A549 (cell line): ENCODE results near the gene UBAC1. TPM values are rescaled to one million over a fixed set of nuclear protein-coding genes. Genes with fewer than 3 reads are reported as not detected.
"Not testable (repeated sequence)": the region's sequence is repeated elsewhere in the genome, so short reads cannot be mapped to it uniquely, and the experiment has no call there.

ENCODE experiments used
- ATAC-seq, 2 experiments: fragments of 200-7000 bp in 1 of 2; fragments of >200 bp in 1 of 2; cut with Nextera tagmentation in 1 of 2; cut with Tn5 transposase in 1 of 2; 3 replicates each; pipeline versions ENCODE4 v1.8.0 to v1.9.1; 2018 to 2020; ENCODE audit warnings: mild to moderate bottlenecking in 1 of 2, moderate library complexity in 1 of 2
- CTCF ChIA-PET: fragments of 300-600 bp; sonication (Branson Sonifier 250); formaldehyde crosslinking; extraction: SDS; loops from one replicate; lab custom pipeline; 2021; ENCODE audit warnings: antibody characterized with exemption, inconsistent platforms; lab: Yijun Ruan, JAX
- POLR2A ChIA-PET: fragments of 350-600 bp; formaldehyde crosslinking; extraction: SDS; loops from one replicate; lab custom pipeline; 2021; ENCODE audit warnings: antibody characterized with exemption, inconsistent platforms; lab: Yijun Ruan, JAX
- DNase-seq, 2 experiments: peaks; one replicate each; pipeline versions ENCODE4 v3.0.0 to v3.0.0-alpha.2; 2011 to 2016; ENCODE audit warnings: low read depth in 1 of 2, low spot score in 1 of 2
- FAIRE-seq: peaks from 2 replicates; lab custom pipeline; 2011; peaks lifted over from hg19 to GRCh38; lab: Jason Lieb, UNC
- H3K27ac ChIP-seq, 2 experiments: fragments of >200 bp; sonication (Bioruptor Twin); formaldehyde crosslinking; 3 replicates each; pipeline ENCODE4 v1.5.1; 2016 to 2017
- H3K4me1 ChIP-seq: fragments of >200 bp; sonication (Bioruptor Twin); formaldehyde crosslinking; 3 replicates; pipeline ENCODE4 v1.6.1; 2016
- H3K4me2 ChIP-seq: fragments of >200 bp; sonication (Bioruptor Twin); formaldehyde crosslinking; 3 replicates; pipeline ENCODE4 v1.6.1; 2016
- H3K4me3 ChIP-seq: fragments of >200 bp; sonication (Bioruptor Twin); formaldehyde crosslinking; 3 replicates; pipeline ENCODE4 v1.5.1; 2016
- H3K9me3 ChIP-seq: fragments of >200 bp; sonication (Bioruptor Twin); formaldehyde crosslinking; 3 replicates; pipeline ENCODE4 v1.6.1; 2016
- CBX8 ChIP-seq: fragments of 200-600 bp; sonication (generic); IDR thresholded peaks from 2 replicates; pipeline ENCODE4 v1.6.1; 2016
- CEBPB ChIP-seq, 2 experiments: fragments of >200 bp in 1 of 2; sonication (Bioruptor Twin) in 1 of 2; formaldehyde crosslinking in 1 of 2; IDR thresholded peaks; 2 replicates each; pipeline ENCODE4 v1.6.1; 2012 to 2016
- CTCF ChIP-seq: fragments of >200 bp; sonication (Bioruptor Twin); formaldehyde crosslinking; IDR thresholded peaks from 3 replicates; pipeline ENCODE4 v1.5.1; 2016
- EHMT2 ChIP-seq: fragments of 200-600 bp; sonication (generic); IDR thresholded peaks from 2 replicates; pipeline ENCODE4 v1.6.1; 2016; ENCODE audit warnings: antibody characterized with exemption, low read depth, mild to moderate bottlenecking, moderate library complexity
- GATA3 ChIP-seq: IDR thresholded peaks from 2 replicates; pipeline ENCODE4 v1.6.1; 2012; ENCODE audit warnings: borderline replicate concordance
- HOXA7 ChIP-seq: fragments of 250-450 bp; sonication (Bioruptor Pico); IDR thresholded peaks from 2 replicates; pipeline ENCODE4 v1.5.0; 2020; ENCODE audit warnings: mild to moderate bottlenecking, moderate library complexity
- HOXB13 ChIP-seq: fragments of 250-450 bp; sonication (Bioruptor Pico); IDR thresholded peaks from 2 replicates; pipeline ENCODE4 v1.5.0; 2020; ENCODE audit warnings: low read depth, mild to moderate bottlenecking, moderate library complexity
- HOXB5 ChIP-seq: fragments of 250-450 bp; sonication (Bioruptor Pico); IDR thresholded peaks from 2 replicates; pipeline ENCODE4 v1.5.0; 2020; ENCODE audit warnings: mild to moderate bottlenecking, moderate library complexity
- JUN ChIP-seq, 2 experiments: fragments of >200 bp; sonication (Bioruptor Twin); formaldehyde crosslinking; IDR thresholded peaks; 2 replicates in 1 of 2; 3 replicates in 1 of 2; pipeline ENCODE4 v1.6.1; 2016 to 2017
- JUNB ChIP-seq: fragments of >200 bp; sonication (Bioruptor Twin); formaldehyde crosslinking; IDR thresholded peaks from 2 replicates; pipeline ENCODE4 v1.6.1; 2016
- KDM5A ChIP-seq: fragments of 200-600 bp; sonication (generic); IDR thresholded peaks from 2 replicates; pipeline ENCODE4 v1.6.1; 2016; ENCODE audit warnings: antibody characterized with exemption, mild to moderate bottlenecking
- MAFK ChIP-seq: fragments of 450-650 bp; IDR thresholded peaks from 2 replicates; pipeline ENCODE4 v1.6.1; 2014; ENCODE audit not compliant: partially characterized antibody
- MAX ChIP-seq: IDR thresholded peaks from 2 replicates; pipeline ENCODE4 v1.6.1; 2012
- POLR2A ChIP-seq: IDR thresholded peaks from 2 replicates; pipeline ENCODE4 v1.6.1; 2012; ENCODE audit warnings: mild to moderate bottlenecking, low read length
- RCOR1 ChIP-seq: fragments of 150-350 bp; IDR thresholded peaks from 2 replicates; pipeline ENCODE4 v1.6.1; 2014; ENCODE audit warnings: antibody characterized with exemption, low read length, low read depth
- SMC3 ChIP-seq: fragments of >200 bp; sonication (Bioruptor Twin); formaldehyde crosslinking; IDR thresholded peaks from 3 replicates; pipeline ENCODE4 v1.6.1; 2018; ENCODE audit warnings: inconsistent platforms
- ZFP36 ChIP-seq: fragments of 450-650 bp; IDR thresholded peaks from 2 replicates; pipeline ENCODE4 v1.6.1; 2014; ENCODE audit warnings: borderline replicate concordance; ENCODE audit not compliant: partially characterized antibody
- ZNF302 ChIP-seq: fragments of 250-450 bp; sonication (Bioruptor Pico); IDR thresholded peaks from 2 replicates; pipeline ENCODE4 v1.9.0; 2021; ENCODE audit warnings: inconsistent platforms, mild to moderate bottlenecking, moderate library complexity
- ZSCAN20 ChIP-seq: fragments of 250-450 bp; sonication (Bioruptor Pico); IDR thresholded peaks from 2 replicates; pipeline ENCODE4 v1.8.0; 2022; ENCODE audit warnings: mild to moderate bottlenecking, moderate library complexity
- WGBS: methylation state at CpG from one replicate; pipeline ENCODE4 v1.1.6; 2017; ENCODE audit errors: missing lambda C conversion rate; 5-methylcytosine and 5-hydroxymethylcytosine counted together
- polyA plus RNA-seq, 4 experiments: library from polyadenylated mRNA; depleted of rRNA in 3 of 4; stranded (reverse); fragments of >200 nt; fragmentation: RNase III in 1 of 4; extraction: RNeasy Plus Mini Kit Qiagen cat#74134 plus additional on column Dnase treatment in 1 of 4; gene quantifications; 2 replicates in 3 of 4; 3 replicates in 1 of 4; pipeline ENCODE4 v1.2.3, GENCODE V29; 2011 to 2017
- TF ChIP-seq, protein P1 (sequence below): fragments of 150-350 bp; IDR thresholded peaks from 2 replicates; pipeline ENCODE4 v1.6.1; 2014; ENCODE audit warnings: low read depth, mild to moderate bottlenecking, low read length
- TF ChIP-seq, protein P2 (sequence below): fragments of >200 bp; sonication (Bioruptor Twin); formaldehyde crosslinking; IDR thresholded peaks from 3 replicates; pipeline ENCODE4 v1.6.1; 2016
- TF ChIP-seq, protein P3 (sequence below): fragments of >200 bp; sonication (Bioruptor Twin); formaldehyde crosslinking; IDR thresholded peaks from 2 replicates; pipeline ENCODE4 v1.6.1; 2016

UBAC1 gene
- polyA plus RNA-seq, 2 of the 4 experiments (the other 2 are of a cell fraction) = 30.8 to 37.6 TPM

DNA sequence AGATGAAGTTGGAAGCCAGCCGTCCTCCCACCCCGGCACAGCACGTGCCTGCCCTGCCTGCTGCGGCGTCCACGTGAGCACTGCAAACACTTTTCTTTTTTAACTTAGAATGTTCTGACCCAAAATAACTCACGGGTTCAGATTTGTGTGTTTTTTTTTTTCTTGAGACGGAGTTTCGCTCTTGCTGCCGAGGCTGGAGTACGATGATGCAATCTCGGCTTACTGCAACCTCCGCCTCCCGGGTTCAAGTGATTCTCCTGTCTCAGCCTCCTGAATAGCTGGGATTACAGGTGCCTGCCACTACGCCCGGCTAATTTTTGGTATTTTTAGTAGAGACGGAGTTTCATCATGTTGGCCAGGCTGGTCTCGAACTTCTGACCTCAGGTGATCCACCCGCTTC is 14.1 kb downstream of the UBAC1 start:
- H3K4me3 ChIP-seq, FAIRE-seq, ATAC-seq, H3K4me2 ChIP-seq, POLR2A ChIA-PET, DNase-seq, H3K9me3 ChIP-seq, H3K27ac ChIP-seq, H3K4me1 ChIP-seq: not testable (repeated sequence)
- CTCF ChIA-PET = interaction anchor here (0.7 to 2.2 kb wide), 5 partner anchors 11 to 175 kb away, joined by 3 to 9 read pairs (median 4); no protein-coding TSS in a partner anchor
- WGBS = 95% methylated on average over 19 of the region's 19 CpGs

- WGBS = 92% methylated on average over 11 of the region's 14 CpGs
- Histone ChIP-seq H3K4me3 (no peak overlapping the region), H3K27ac (no peak overlapping the region), H3K9me3 (no peaks in the 10 kb centered on the region), H3K4me1 (no peaks in the 10 kb centered on the region), H3K4me2 (no peak overlapping the region)
- no peak for TF ChIP-seq EHMT2
- TF ChIP-seq CBX8 = no peak
- no peak for TF ChIP-seq MAX
- TF ChIP-seq HOXA7 = no peak
- TF ChIP-seq, protein P1, sequence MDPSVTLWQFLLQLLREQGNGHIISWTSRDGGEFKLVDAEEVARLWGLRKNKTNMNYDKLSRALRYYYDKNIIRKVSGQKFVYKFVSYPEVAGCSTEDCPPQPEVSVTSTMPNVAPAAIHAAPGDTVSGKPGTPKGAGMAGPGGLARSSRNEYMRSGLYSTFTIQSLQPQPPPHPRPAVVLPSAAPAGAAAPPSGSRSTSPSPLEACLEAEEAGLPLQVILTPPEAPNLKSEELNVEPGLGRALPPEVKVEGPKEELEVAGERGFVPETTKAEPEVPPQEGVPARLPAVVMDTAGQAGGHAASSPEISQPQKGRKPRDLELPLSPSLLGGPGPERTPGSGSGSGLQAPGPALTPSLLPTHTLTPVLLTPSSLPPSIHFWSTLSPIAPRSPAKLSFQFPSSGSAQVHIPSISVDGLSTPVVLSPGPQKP = no peak
- no peak for TF ChIP-seq MAFK
- no peak for TF ChIP-seq ZSCAN20 (CRISPR knock-in tag)
- TF ChIP-seq, protein P2, sequence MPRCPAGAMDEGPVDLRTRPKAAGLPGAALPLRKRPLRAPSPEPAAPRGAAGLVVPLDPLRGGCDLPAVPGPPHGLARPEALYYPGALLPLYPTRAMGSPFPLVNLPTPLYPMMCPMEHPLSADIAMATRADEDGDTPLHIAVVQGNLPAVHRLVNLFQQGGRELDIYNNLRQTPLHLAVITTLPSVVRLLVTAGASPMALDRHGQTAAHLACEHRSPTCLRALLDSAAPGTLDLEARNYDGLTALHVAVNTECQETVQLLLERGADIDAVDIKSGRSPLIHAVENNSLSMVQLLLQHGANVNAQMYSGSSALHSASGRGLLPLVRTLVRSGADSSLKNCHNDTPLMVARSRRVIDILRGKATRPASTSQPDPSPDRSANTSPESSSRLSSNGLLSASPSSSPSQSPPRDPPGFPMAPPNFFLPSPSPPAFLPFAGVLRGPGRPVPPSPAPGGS = no peak
- no peak for TF ChIP-seq CTCF
- TF ChIP-seq CEBPB (IDR thresholded peaks at IDR 0.05) = no peak
- no peak for DNase-seq
- ChIA-PET POLR2A (no interaction called here), CTCF (interaction anchor here (0.7 to 2.2 kb wide), 4 partner anchors 12 to 176 kb away, joined by 3 to 9 read pairs (median 5); no protein-coding TSS in a partner anchor)
- ATAC-seq = no peak
- FAIRE-seq = no peak
Observed at GRCh38 chr9:135946392-135946994, 14.7 kb downstream of the UBAC1 start.

GRCh38 chr9:135945969-135946368 is 15.2 kb downstream of the UBAC1 start:
- ChIA-PET CTCF (interaction anchor here (1.0 to 2.2 kb wide), 3 partner anchors 14 to 176 kb away, joined by 4 to 9 read pairs (median 6); no protein-coding TSS in a partner anchor), POLR2A (no interaction called here)
- 89% methylated on average over 17 of the region's 18 CpGs for WGBS
- Histone ChIP-seq H3K9me3 (no peaks in the 10 kb centered on the region), H3K4me1 (no peaks in the 10 kb centered on the region), H3K4me3 (no peak overlapping the region), H3K4me2 (no peak overlapping the region), H3K27ac (no peak overlapping the region)
- TF ChIP-seq POLR2A = no peak
- TF ChIP-seq ZNF302 (CRISPR knock-in tag) = no peak
- TF ChIP-seq GATA3 = no peak
- no peak for TF ChIP-seq HOXB5
- TF ChIP-seq RCOR1 = no peak
- TF ChIP-seq, protein P3, sequence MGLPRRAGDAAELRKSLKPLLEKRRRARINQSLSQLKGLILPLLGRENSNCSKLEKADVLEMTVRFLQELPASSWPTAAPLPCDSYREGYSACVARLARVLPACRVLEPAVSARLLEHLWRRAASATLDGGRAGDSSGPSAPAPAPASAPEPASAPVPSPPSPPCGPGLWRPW = no peak
- TF ChIP-seq ZSCAN20 (CRISPR knock-in tag) = no peak
- no peak for TF ChIP-seq CTCF
- no peak for TF ChIP-seq JUNB
- no peak for TF ChIP-seq HOXB13 (CRISPR knock-in tag)
- no peak for TF ChIP-seq JUN (IDR thresholded peaks at IDR 0.05)
- TF ChIP-seq ZFP36 = no peak
- no peak for TF ChIP-seq KDM5A
- TF ChIP-seq SMC3 = no peak
- DNase-seq (no peak), ATAC-seq (no peak), FAIRE-seq (no peak)
